CD4-positive, alpha-beta T cell treated with Interleukin-21 for 1 hour (primary cell): ENCODE measurements around the gene RASA4B.

Source experiments
- DNase-seq: peaks from one replicate; pipeline ENCODE4 v3.0.0-alpha.2; 2020

Gene RASA4B

DNA sequence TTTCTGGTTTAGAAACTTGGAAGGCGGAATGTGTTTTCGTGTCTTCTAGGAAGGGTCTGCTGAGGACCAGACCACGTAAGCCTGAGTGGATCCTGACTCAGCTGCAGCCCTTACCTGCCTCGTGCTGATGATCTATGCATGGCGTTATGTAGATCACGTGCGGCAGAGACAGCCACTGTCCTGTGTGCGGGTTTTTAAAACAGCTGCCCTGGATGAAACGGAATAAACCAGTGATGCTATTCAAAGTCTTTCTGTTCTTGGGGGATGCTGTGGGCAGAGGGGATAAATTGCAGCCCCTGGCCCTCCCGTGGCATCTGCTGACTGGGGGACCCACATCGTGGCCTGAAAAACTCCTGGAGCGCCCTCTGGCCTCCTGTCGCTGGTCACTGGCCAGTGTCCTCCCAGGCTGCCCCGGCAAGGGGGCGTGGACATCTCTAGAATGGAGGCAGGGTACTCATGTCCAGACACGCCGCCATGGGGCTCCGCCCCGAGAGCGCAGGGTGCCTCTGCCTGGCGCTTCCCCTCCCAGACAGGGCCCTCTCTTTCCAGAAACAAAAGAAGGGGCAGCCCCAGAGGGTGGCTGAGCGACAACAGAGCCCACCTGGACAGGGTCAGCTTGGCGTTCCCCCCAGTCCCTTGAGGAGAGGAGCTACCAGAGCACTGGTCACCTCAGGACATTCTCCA is 66.1 kb downstream of the RASA4B start:
- DNase-seq: no peak

- peak; percentile 64 for DNase-seq
These were observed 67.3 kb downstream of the RASA4B start for GRCh38 chr7:102450242-102450641.

GRCh38 chr7:102449136-102449535 is 68.4 kb downstream of the RASA4B start:
- DNase-seq: no peak

DNA sequence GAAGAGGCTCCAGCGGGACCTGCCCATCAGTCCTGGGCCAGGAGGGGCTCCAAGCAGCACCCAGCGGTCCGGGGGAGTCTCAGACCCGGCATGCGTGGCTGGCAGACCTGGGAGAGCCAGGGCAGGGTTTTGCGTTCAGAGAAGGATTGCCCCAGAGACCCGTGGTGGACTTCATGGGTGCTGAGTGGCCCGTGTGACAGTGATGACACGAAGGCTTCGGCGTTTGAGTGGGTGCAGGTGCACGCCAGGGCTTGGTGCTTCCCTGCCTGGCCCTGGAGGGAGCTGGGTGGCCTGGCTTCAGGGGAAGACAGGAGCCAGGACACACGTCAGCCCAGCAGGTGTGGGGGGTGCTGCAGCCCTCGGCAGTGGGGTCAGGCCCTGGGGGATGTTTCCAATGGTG is 70.3 kb downstream of the RASA4B start:
- DNase-seq: no peak

DNA sequence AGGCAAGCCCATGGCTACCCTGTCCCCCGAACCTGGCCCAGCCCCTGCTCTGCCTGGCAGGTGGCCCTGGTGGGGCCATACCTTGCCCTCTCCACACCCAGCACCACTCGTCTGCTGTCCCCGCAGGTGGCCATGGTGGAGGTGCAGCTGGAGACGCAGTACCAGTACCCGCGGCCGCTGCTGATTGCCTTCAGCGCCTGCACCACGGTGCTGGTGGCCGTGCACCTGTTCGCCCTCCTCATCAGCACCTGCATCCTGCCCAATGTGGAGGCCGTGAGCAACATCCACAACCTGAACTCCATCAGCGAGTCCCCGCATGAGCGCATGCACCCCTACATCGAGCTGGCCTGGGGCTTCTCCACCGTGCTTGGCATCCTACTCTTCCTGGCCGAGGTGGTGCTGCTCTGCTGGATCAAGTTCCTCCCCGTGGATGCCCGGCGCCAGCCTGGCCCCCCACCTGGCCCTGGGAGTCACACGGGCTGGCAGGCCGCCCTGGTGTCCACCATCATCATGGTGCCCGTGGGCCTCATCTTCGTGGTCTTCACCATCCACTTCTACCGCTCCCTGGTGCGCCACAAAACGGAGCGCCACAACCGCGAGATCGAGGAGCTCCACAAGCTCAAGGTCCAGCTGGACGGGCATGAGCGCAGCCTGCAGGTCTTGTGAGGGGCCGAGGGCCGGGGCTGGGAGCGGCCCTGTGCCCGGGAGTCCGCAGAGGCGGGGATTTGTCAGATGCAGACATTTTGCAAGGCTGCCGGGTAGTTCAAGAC is 71.0 kb downstream of the RASA4B start:
- DNase-seq: no peak

GRCh38 chr7:102445674-102446071 is 71.9 kb downstream of the RASA4B start:
- DNase-seq: no peak

DNA sequence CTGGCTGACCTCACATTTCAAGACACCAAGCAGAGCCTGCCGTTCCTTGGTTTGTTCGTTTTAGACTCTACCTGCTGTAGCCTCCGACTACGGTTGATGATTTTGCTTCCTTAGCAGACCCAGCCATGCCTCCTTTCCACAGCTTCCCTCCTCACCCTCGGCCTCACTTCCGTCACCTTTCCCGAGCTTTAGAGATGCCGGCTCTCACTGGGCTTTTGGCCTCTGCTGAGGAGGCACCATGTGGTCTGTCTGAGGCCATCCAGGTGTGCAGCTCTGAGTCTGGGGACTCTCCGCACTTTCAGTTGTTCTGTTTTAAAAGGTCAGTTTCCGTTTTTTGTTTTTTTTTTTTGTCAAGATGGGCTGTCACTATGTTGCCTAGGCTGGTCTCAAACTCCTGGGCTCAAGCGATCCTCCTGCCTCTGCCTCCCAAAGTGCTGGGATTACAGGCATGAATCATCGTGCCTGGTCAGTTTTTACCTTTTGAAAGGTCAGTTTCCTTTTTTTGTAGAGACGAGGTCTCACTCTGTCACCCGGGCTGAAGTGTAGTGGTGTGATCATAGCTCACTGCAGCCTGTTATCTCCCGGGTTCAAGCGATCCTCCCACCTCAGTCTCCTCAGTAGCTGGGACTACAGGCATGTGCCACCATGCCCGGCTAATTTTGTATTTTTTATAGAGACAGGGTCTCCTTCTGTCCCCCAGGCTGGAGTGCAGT is 72.5 kb downstream of the RASA4B start:
- DNase-seq: no peak

GRCh38 chr7:102439963-102440795 is 77.4 kb downstream of the RASA4B start:
- no peak for DNase-seq

DNA sequence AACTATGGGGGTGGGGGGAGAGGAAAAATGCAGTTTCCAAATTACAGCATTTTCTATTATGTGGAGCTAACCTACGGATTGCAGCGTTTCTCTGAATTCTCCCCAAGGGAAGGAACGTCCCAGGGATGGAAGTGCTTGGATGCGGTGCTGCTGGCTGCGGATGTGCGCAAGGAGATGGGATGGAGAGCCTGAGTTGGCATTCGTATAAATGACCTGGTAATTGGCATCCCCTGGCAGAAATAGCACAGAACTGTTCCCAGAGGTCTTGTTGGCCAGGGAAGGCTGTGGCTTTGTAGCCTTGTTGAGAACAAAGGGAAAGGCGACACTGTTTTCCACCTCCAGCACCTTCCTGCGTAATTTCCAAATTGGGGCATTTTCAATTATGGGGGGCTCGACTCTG is 81.5 kb downstream of the RASA4B start:
- DNase-seq: no peak

GRCh38 chr7:102434039-102434486 is 83.5 kb downstream of the RASA4B start:
- peak; percentile 29 for DNase-seq

DNA sequence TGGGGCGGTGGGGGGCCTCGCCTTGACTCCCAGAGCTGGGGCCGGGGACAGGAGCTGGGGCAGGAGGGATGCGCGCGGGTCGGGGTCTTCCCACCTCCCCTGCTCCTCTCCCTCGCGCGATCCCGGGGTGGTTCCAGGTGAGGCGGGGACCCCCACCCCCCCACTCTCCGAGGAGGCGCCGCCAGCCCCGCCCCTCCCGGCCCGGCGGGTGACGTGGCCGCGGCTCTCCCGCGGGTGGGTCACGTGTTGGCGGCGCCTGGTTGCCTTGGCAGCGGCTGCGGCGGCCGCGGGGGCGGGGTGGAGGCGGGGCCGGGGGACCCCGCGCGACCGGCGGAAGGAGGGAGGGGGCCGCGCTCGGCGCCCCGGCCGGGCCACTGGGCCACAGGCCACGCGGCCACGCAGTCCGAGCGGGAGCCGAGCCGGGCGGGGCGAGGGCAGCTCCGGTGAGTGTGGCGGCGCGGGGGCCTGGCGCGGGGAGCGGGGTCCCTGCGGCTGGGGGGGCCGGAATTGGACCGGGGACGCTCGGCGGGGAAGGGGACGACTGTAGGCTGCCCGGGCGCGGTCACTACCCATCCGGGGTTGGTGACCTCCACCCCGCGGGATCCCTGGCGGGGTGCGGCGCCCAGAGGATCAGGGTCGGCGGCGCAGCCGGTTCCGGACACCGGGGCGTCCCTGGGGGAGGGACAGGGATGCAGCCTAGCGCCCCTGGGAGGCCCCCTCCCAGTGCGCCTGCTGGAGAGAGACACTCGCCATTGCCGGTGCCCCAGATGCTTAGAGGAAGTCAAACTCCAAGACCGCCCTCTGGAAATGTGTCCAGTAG is 84.1 kb downstream of the RASA4B start, which contains the start of gene ORAI2:
Gene ORAI2 (plus strand): TSS at position 357 of the 820 bp plus-strand sequence. CDS start 5,382 bp downstream, outside the sequence.
- DNase-seq: peak; percentile 90
